Aorta (tissue), 5 donors: ENCODE results near the gene L3MBTL1. TPM values are rescaled to one million over a fixed set of nuclear protein-coding genes. Genes with fewer than 3 reads are reported as not detected.

Experiments
- ATAC-seq: fragments of 200-7000 bp; cut with Tn5 transposase; one replicate; pipeline ENCODE4 v1.9.1; 2022; ENCODE audit warnings: moderate library complexity; ENCODE audit not compliant: low FRiP score
- DNase-seq, 2 donors: peaks; one replicate each; pipeline ENCODE4 v3.0.0-alpha.2; 2020
- H3K27ac ChIP-seq, 2 donors: one replicate each; pipeline ENCODE4 v1.5.1; 2013; ENCODE audit warnings: low read length in 2 of 2, mild to moderate bottlenecking in 2 of 2, moderate library complexity in 2 of 2, control low read depth in 1 of 2, inconsistent platforms in 1 of 2, low read depth in 1 of 2
- H3K27me3 ChIP-seq, 2 donors: one replicate each; pipeline ENCODE4 v1.6.1; 2013; ENCODE audit warnings: control low read depth in 1 of 2, low read length in 1 of 2, mild to moderate bottlenecking in 1 of 2, moderate library complexity in 1 of 2; ENCODE audit not compliant: insufficient read depth in 2 of 2, control insufficient read depth in 1 of 2
- H3K36me3 ChIP-seq, 2 donors: one replicate each; pipeline ENCODE4 v1.6.1; 2013; ENCODE audit warnings: control low read depth in 1 of 2, low read length in 1 of 2, mild to moderate bottlenecking in 1 of 2; ENCODE audit not compliant: insufficient read depth in 2 of 2, control insufficient read depth in 1 of 2
- H3K4me1 ChIP-seq, 2 donors: one replicate each; pipeline ENCODE4 v1.6.1; 2013; ENCODE audit warnings: low read length in 2 of 2, control low read depth in 1 of 2, mild to moderate bottlenecking in 1 of 2, moderate library complexity in 1 of 2; ENCODE audit not compliant: insufficient read depth in 2 of 2, control insufficient read depth in 1 of 2
- H3K4me3 ChIP-seq, 2 donors: one replicate each; pipeline ENCODE4 v1.5.1; 2013; ENCODE audit warnings: low read length in 2 of 2, control low read depth in 1 of 2, mild to moderate bottlenecking in 1 of 2
- H3K9me3 ChIP-seq: one replicate; pipeline ENCODE4 v1.6.1; 2013; ENCODE audit warnings: mild to moderate bottlenecking, low read length; ENCODE audit not compliant: control insufficient read depth
- WGBS, 2 donors: extraction: QIAGEN DNeasy Blood & Tissue Kit; methylation state at CpG; one replicate each; pipeline ENCODE4 v1.1.7; 2013; 5-methylcytosine and 5-hydroxymethylcytosine counted together
- intact Hi-C, 2 donors: fragments of 100-400 bp; cut with DNase I; formaldehyde crosslinking; loops; one replicate each; pipeline versions ENCODE4 v1.14.2 to v1.15.0; 2022
- polyA plus RNA-seq, 2 donors: library from polyadenylated mRNA; stranded (reverse); fragments of 200-250 nt; gene quantifications; one replicate each; pipeline ENCODE4 v1.2.3, GENCODE V29; 2013
- total RNA-seq, 2 donors: library from RNA; stranded (reverse); fragmentation: NEBNext Ultra II Directional; extraction: Animal tissue kit (Norgen Biotek cat#: 25700); gene quantifications; one replicate each; pipeline ENCODE4 v1.2.1, GENCODE V29; 2021
- donor health status: healthy with polysubstance abuse.
- donor health status: Bipolar disorder and iron deficiency.
- donor health status: DM: no; HTN: no; CAD: no.
- donor health status: DM: no; HTN: no; CAD: no.
- donor health status: DM: yes; HTN: yes; CAD: no.

Gene L3MBTL1
- total and polyA plus RNA-seq, 4 donors = 2.9 to 24.3 (median 12.9) TPM

DNA sequence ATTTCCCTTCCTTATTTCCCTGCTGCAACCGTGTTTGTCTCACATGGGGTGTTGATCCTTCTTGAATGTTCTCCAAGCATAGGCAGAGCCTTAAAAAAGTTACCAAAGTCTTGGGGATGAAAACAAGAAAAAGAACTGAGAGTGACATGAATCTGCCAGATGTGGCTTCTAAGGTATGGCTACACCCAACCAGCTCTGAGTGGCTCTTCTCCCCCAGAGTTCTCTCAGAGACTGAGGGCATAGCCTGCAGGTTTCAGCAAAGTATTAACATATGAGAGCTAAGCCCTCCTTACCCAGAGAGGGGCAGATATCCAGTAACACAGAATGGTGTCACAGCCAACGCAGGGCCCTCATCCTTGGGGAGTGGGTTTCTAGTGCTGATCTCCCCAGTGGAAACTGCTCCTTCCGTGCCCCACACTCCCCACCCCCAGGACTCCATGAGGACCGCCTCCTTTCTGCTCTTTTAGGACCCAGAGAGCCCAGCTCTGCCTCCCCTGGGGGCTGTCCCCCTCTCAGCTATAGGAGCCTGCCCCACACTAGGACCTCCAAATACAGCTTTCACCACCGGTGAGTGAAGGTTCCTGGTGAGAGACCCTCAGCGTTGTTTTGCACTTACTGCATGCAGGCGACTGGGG is 28.0 kb downstream of the L3MBTL1 start:
- H3K36me3 ChIP-seq = no peaks in the 10 kb centered on the region

DNA sequence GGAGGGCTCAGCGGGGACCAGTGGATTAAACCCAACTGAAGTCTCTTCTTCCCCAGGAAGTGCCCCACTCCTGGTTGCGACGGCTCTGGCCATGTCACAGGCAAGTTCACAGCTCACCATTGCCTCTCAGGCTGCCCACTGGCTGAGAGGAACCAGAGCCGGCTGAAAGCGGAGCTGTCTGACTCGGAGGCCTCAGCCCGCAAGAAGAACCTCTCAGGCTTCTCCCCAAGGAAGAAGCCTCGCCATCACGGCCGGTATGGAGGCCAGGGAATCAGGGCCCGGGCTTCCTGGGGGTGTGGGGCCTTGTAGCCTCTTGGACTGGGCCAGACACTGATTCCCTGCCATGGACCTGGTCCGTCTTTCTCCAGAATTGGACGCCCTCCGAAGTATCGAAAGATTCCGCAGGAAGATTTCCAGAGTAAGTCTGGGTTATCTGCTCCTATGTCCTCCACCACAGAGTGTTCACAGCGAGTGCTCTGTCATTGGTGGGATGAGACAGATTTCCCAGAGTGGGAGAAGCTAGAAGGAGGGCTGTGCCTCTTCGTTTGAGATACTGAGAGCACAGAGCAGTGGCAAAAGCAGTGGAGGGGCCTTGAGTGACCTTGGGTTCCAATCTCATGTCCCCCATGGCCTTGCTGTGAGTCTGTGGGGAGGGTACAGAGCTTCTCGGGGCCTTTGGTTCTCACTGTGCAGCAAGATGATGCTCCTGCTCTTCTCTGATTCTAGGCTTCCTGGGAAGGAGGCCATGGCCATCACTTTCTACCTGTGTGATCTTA is 28.7 kb downstream of the L3MBTL1 start:
- Histone ChIP-seq H3K9me3 (no peaks in the 10 kb centered on the region), H3K4me1 (no peaks in the 10 kb centered on the region), H3K36me3 (no peaks in the 10 kb centered on the region), H3K27ac (no peak overlapping the region), H3K4me3 (no peak overlapping the region), H3K27me3 (no peaks in the 10 kb centered on the region)
- intact Hi-C loops = loop anchor here in 1 of 2 donors (5.0 kb wide), 1 partner anchor 546 kb away; no protein-coding TSS in a partner anchor
- DNase-seq (no peak), ATAC-seq (no peak)
- whole genome bisulfite sequencing, 2 donors = 92% methylated on average over 19 of the region's 19 CpGs

More for the DNA sequence above, 28.0 kb downstream of the L3MBTL1 start:
- DNase-seq = no peak
- Histone ChIP-seq H3K4me3 (no peak overlapping the region), H3K4me1 (no peaks in the 10 kb centered on the region), H3K9me3 (no peaks in the 10 kb centered on the region), H3K27me3 (no peaks in the 10 kb centered on the region), H3K27ac (no peak overlapping the region)
- WGBS, 2 donors = 83 to 85% methylated on average over 7 of the region's 7 CpGs
- ATAC-seq = no peak
- intact Hi-C loops = loop anchor here in 1 of 2 donors (5.0 kb wide), 1 partner anchor 547 kb away; no protein-coding TSS in a partner anchor

DNA sequence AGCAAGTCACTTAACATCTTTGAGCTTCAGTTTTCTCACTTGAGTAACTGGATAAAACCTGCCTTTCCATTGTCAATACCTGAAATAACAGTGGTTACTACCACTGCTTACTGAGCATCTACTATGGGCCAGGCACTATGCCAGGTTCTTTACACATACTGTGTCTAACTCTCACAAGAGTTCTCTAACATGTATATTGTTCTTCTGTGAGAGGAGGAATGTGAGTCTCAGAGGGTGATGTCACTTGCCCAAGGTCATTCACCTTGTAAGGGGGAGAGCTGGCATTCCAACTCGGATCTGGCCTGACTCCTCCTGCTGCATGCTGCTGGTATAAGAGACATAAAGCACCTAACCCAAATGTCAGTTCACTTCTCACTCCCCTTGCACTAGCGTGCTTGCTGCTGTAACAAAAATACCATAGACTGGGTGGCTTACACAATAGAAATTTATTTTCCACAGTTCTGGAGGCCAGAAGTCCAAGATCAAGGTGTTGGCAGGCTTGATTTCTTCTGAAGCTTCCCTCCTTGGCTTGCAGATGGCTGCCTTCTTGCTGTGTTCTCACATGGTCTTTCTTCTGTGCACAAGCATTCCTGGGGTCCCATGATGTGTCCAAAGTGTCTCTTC is 29.4 kb downstream of the L3MBTL1 start:
- H3K27me3 ChIP-seq = no peaks in the 10 kb centered on the region
- WGBS, 2 donors = 56 to 71% methylated on average over 2 of the region's 2 CpGs
- no peaks in the 10 kb centered on the region for H3K9me3 ChIP-seq
- H3K27ac ChIP-seq = no peak overlapping the region
- no peak for DNase-seq
- intact Hi-C loops = loop anchor here in 1 of 2 donors (5.0 kb wide), 1 partner anchor 545 kb away; no protein-coding TSS in a partner anchor
- no peak for ATAC-seq
- H3K36me3 ChIP-seq = no peaks in the 10 kb centered on the region
- no peaks in the 10 kb centered on the region for H3K4me1 ChIP-seq
- H3K4me3 ChIP-seq = no peak overlapping the region

DNA sequence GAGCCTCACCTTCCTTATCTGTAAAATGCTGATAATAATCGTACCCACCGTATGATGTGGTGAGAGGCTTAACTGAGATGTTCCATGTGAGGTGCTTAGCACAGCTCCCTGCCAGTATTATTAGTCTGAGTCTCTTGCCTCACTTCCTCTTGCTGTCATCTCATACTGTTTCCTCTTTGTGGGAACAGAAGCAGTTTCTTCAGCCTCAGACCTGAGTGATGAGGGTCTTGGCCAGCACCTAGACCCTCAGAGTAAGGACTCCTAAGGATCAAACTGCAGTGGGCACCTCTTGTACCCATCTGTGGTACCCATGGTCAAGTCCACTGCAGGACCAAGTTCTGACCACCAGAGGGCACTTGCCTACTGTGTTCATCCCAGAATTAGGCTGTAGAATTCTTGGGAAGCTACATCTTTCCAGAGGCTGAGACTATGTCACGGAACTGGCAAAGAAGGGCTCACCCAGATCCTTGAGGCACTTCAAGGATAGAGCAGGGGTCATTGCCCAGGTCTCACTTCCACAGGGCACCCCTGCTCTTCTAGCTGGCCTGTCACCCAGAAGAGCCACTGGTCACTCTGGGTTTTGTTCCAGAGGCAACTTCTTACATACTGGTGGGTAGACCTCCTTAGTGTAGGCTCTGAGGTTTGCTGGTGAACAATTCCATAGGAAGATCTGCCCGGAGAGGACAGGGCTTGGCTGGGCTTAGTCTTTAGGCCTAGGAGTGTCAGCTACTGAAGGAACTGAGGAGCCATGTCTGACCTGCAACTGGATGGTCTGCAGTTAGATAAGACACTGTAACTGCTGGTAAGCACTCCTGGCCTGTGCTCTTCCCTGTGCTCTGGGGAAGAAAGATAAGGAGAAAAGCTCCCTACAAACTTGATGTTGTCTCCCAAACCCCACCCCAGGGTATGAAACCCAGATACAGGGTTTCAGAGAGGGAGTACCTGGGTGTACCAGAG is 30.7 kb downstream of the L3MBTL1 start:
- Histone ChIP-seq H3K27ac (no peak overlapping the region), H3K27me3 (no peaks in the 10 kb centered on the region), H3K36me3 (no peaks in the 10 kb centered on the region), H3K4me1 (no peaks in the 10 kb centered on the region), H3K4me3 (no peak overlapping the region), H3K9me3 (no peaks in the 10 kb centered on the region)
- intact Hi-C loops = loop anchor here (2.0 to 5.0 kb wide), 2 partner anchors 53 to 544 kb away; partner anchors contain the start of gene IFT52 (in 1 of the 2)
- 23 to 34% methylated on average over 4 of the region's 4 CpGs for WGBS, 2 donors
- ATAC-seq = peak; percentile 59
- peak; percentile 67 to 85 for DNase-seq

DNA sequence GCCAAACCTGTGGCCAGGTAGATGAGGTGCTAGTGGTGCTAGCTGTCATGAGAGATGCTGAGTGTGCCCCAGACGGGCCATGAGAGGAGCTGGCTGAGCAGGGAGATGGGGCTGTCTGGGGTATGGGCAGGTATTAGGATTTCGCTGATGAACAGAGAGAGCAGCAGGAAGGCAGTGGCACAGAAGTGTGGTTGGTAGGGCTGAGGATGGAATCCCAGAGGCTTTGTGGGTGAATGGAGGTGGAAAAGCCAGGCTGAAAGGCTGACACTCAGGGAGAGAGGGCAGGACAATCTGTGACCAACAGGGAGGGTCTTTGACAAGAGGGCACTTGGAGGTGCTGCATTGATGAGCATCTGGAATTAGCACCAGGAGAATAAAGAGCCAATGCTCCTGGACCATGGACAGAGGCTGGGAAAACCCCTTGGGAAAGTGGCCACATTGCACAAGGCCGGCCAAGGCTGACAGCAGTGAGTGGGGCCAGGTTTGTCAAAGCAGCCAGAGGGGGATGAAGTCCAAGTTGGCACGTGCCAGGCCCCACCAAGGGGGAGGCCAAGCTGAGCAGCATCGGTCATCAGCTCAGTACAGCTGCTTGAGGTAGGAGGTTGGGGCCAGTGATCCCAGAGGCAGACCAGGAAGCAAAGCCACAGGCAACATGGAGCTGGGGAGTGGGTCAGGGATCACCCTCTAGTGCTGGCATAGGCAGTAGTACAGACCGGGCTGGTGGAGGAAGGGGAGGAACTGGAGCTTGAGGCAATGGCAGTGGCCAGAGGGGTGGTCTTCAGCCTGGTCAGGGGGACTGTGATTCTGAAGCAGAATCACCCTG is 31.6 kb downstream of the L3MBTL1 start:
- no peaks in the 10 kb centered on the region for H3K36me3 ChIP-seq
- WGBS, 2 donors = 41% methylated on average over 6 of the region's 6 CpGs
- H3K9me3 ChIP-seq = no peaks in the 10 kb centered on the region
- H3K27ac ChIP-seq = no peak overlapping the region
- H3K4me1 ChIP-seq = no peaks in the 10 kb centered on the region
- intact Hi-C loops = loop anchor here (2.0 to 5.0 kb wide), 2 partner anchors 52 to 543 kb away; partner anchors contain the start of gene IFT52 (in 1 of the 2)
- no peaks in the 10 kb centered on the region for H3K27me3 ChIP-seq
- H3K4me3 ChIP-seq = no peak overlapping the region
- ATAC-seq = no peak
- no peak for DNase-seq

DNA sequence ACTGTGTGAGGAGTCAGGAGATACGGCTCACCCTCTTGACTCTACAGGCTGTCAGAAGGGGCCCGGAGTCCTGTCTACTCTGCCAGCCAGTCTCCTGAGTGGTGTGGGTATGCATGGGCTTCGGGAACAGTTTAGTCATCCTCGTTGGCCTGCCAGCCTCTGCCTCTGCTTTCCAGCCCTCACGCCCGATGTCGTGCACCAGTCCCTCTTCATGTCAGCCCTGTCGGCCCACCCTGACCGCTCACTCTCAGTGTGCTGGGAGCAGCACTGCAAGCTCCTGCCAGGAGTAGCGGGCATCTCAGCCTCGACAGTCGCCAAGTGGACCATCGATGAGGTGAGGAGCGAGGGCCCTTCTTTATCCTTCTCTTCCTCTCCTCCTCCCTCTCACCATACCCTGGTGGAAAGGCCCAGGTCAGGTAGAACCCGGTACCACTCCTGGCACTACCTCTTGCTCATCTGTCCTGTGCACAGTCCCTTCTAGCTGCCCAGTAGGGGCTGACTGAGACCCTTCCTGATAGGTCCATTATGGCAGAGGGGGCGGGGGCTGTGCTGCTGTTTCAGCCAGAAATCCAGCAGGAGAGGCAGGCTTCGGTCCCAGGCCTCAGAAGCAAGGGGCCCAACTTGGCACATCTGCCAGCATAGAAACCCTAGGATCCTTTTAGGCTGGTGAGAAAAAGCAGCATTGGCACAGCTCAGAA is 32.6 kb downstream of the L3MBTL1 start:
- H3K36me3 ChIP-seq = no peaks in the 10 kb centered on the region
- intact Hi-C loops = loop anchor here (2.0 to 5.0 kb wide), 2 partner anchors 51 to 542 kb away; partner anchors contain the start of gene IFT52 (in 1 of the 2)
- no peak overlapping the region for H3K27ac ChIP-seq
- no peak overlapping the region for H3K4me3 ChIP-seq
- H3K27me3 ChIP-seq = no peaks in the 10 kb centered on the region
- ATAC-seq (no peak), DNase-seq (no peak)
- no peaks in the 10 kb centered on the region for H3K9me3 ChIP-seq
- WGBS, 2 donors = 86 to 89% methylated on average over 17 of the region's 17 CpGs
- no peaks in the 10 kb centered on the region for H3K4me1 ChIP-seq

DNA sequence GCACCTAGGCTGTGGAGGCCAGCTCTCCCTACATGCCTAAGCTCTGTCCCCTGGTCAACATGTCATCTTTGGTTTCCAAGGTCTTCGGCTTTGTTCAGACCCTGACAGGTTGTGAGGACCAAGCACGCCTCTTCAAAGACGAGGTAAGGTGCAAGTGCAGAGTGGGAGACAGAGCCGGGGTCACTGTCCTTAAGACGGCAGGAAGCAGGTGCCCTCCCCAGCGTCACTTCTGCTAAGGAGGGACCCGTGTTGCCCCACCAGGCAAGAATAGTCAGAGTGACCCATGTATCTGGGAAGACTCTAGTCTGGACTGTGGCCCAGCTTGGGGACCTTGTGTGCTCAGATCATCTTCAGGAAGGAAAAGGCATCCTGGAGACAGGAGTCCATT is 33.2 kb downstream of the L3MBTL1 start:
- Histone ChIP-seq H3K27ac (no peak overlapping the region), H3K36me3 (no peaks in the 10 kb centered on the region), H3K27me3 (no peaks in the 10 kb centered on the region), H3K9me3 (no peaks in the 10 kb centered on the region), H3K4me1 (no peaks in the 10 kb centered on the region), H3K4me3 (no peak overlapping the region)
- WGBS, 2 donors = 92 to 94% methylated on average over 7 of the region's 7 CpGs
- intact Hi-C loops = no loop called here
- ATAC-seq (no peak), DNase-seq (no peak)
